Heart left ventricle (tissue), 13 donors: ENCODE data around the gene RHBDF2.

ENCODE experiments used
- POLR2A ChIP-seq, 2 donors: fragments of 450-650 bp; IDR thresholded peaks; one replicate each; pipeline ENCODE4 v1.6.1; 2017; ENCODE audit warnings: antibody characterized with exemption in 2 of 2, mild to moderate bottlenecking in 2 of 2, moderate library complexity in 2 of 2
- TF ChIP-seq, protein P1 (sequence below), 12 donors: fragments of 200-600 bp; sonication (generic) in 4 of 12; IDR thresholded peaks; one replicate each; pipeline versions ENCODE4 v1.5.0 to v1.8.0; 2018 to 2022; ENCODE audit warnings: antibody characterized with exemption in 12 of 12, mild to moderate bottlenecking in 5 of 12
- donor health status: ischemic (EF 13 %, LVEDD 7.1; RV severe dilation, severe dysfunction).
- donor health status: DM: no; HTN: yes; CAD: no.
- donor health status: DM: no; HTN: no; CAD: no.
- donor health status: ischemic (EF 25% LVEDD 6.9; RV normal size, moderate dysfunction).
- donor health status: ischemic (EF 25% LVEDD 5.7; RV mildly dilated, moderate dysfunction).
- donor health status: ischemic (EF 35%, LVEDD 5.7; RV mildly dilated, moderate dysfunction).
- donor health status: nonischemic (EF 11% LVEDD 7.7; RV severe dilation, severe dysfunction).
- donor health status: DM: yes; HTN: yes; CAD: no.
- donor health status: PGD.
- donor health status: ischemic (EF 29% LVEDD 5.4; RV normal size, mild dysfunction).
- donor health status: nonischemic (EF 23%, LVEDD 6.1; RV moderate dilation, normal function).

DNA sequence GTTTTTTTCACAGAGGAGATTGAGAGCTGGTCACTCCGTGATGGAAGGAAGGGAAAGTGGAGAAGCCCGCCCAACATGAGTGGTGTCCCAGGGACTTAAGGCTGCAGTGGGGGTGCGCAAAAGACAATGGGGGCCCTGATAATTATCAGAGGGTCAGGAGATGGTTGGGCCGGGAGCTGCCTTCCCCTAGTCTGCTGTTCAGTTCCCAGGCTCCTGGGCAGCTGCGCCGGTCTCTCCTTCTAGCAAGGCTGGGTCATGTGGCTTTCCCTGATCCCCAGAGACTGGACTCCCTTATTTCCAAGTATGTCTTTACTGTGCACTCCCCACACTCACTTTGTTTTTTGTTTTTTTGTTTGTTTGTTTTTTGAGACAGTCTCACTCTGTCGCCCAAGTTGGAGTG lies 20.0 kb upstream of the RHBDF2 start:
- no peak for TF ChIP-seq POLR2A (IDR thresholded peaks at IDR 0.05)
- TF ChIP-seq, protein P1, sequence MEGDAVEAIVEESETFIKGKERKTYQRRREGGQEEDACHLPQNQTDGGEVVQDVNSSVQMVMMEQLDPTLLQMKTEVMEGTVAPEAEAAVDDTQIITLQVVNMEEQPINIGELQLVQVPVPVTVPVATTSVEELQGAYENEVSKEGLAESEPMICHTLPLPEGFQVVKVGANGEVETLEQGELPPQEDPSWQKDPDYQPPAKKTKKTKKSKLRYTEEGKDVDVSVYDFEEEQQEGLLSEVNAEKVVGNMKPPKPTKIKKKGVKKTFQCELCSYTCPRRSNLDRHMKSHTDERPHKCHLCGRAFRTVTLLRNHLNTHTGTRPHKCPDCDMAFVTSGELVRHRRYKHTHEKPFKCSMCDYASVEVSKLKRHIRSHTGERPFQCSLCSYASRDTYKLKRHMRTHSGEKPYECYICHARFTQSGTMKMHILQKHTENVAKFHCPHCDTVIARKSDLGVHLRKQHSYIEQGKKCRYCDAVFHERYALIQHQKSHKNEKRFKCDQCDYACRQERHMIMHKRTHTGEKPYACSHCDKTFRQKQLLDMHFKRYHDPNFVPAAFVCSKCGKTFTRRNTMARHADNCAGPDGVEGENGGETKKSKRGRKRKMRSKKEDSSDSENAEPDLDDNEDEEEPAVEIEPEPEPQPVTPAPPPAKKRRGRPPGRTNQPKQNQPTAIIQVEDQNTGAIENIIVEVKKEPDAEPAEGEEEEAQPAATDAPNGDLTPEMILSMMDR (IDR thresholded peaks at IDR 0.05) = no peak
